Osteocyte (in vitro differentiated cells): ENCODE measurements around the gene KCNH1. TPM values are rescaled to one million over a fixed set of nuclear protein-coding genes. Genes with fewer than 3 reads are reported as not detected.
A peak's percentile ranks its signal among the peaks of the same experiment; 100 is the strongest.

Experiments used
- DNase-seq: peaks from one replicate; pipeline ENCODE4 v3.0.0; 2021; ENCODE audit warnings: mixed read lengths; ENCODE audit not compliant: unreplicated experiment; ENCODE audit errors: extremely low spot score
- H3K27ac Mint-ChIP-seq: one replicate; pipeline ENCODE4 v1.8.0; 2021; ENCODE audit warnings: mild to moderate bottlenecking, mixed read lengths; ENCODE audit not compliant: unreplicated experiment
- H3K27me3 Mint-ChIP-seq: one replicate; pipeline ENCODE4 v1.8.0; 2021; ENCODE audit warnings: mixed read lengths; ENCODE audit not compliant: unreplicated experiment
- H3K36me3 Mint-ChIP-seq: one replicate; pipeline ENCODE4 v1.8.0; 2021; ENCODE audit warnings: mixed read lengths; ENCODE audit not compliant: unreplicated experiment
- H3K4me1 Mint-ChIP-seq: one replicate; pipeline ENCODE4 v1.8.0; 2021; ENCODE audit warnings: mixed read lengths; ENCODE audit not compliant: unreplicated experiment
- H3K4me3 Mint-ChIP-seq: one replicate; pipeline ENCODE4 v1.8.0; 2021; ENCODE audit warnings: mild to moderate bottlenecking, moderate library complexity, mixed read lengths; ENCODE audit not compliant: unreplicated experiment
- H3K9me3 Mint-ChIP-seq: one replicate; pipeline ENCODE4 v1.8.0; 2021; ENCODE audit warnings: mixed read lengths; ENCODE audit not compliant: unreplicated experiment
- total RNA-seq: library from RNA; stranded (reverse); gene quantifications from 2 replicates; pipeline ENCODE4 v1.2.1, GENCODE V29; 2021
- TF ChIP-seq, protein P1 (sequence below): fragments of 200-600 bp; sonication (generic); IDR thresholded peaks from 2 replicates; pipeline ENCODE4 v1.5.0; 2021; ENCODE audit warnings: antibody characterized with exemption, mild to moderate bottlenecking, moderate library complexity

The KCNH1 gene
- total RNA-seq, 1 donor from 2014 or later: 7.3 TPM

DNA sequence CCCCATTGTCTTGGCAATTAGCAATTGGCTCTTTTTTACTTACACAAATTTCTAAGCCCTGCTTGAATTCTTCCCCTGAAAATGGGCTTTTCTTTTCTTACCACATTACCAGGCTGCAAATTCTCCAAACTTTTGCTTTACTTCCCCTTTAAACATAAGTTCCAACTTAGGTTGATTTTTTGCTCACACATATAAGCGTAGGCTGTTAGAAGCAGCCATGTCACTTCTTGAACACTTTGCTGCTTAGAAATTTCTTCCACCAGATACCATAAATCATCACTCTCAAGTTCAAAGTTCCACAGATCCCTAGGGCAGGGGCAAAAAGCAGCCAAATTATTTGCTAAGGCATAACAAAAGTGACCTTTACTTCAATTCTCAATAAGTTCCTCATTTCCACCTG, 35.4 kb upstream of the KCNH1 start:
- DNase-seq: no peak
- TF ChIP-seq, protein P1, sequence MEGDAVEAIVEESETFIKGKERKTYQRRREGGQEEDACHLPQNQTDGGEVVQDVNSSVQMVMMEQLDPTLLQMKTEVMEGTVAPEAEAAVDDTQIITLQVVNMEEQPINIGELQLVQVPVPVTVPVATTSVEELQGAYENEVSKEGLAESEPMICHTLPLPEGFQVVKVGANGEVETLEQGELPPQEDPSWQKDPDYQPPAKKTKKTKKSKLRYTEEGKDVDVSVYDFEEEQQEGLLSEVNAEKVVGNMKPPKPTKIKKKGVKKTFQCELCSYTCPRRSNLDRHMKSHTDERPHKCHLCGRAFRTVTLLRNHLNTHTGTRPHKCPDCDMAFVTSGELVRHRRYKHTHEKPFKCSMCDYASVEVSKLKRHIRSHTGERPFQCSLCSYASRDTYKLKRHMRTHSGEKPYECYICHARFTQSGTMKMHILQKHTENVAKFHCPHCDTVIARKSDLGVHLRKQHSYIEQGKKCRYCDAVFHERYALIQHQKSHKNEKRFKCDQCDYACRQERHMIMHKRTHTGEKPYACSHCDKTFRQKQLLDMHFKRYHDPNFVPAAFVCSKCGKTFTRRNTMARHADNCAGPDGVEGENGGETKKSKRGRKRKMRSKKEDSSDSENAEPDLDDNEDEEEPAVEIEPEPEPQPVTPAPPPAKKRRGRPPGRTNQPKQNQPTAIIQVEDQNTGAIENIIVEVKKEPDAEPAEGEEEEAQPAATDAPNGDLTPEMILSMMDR: no peak
- Mint-ChIP-seq H3K27me3 (peaks cover 32% of the 10 kb centered on the region), H3K27ac (no peak overlapping the region), H3K4me3 (no peak overlapping the region), H3K4me1 (no peaks in the 10 kb centered on the region), H3K36me3 (peaks cover 2% of the 10 kb centered on the region), H3K9me3 (peaks cover 33% of the 10 kb centered on the region)

GRCh38 chr1:211158866-211159265, 24.9 kb upstream of the KCNH1 start:
- H3K36me3 Mint-ChIP-seq: peaks cover 10% of the 10 kb centered on the region
- TF ChIP-seq, protein P1: no peak
- H3K9me3 Mint-ChIP-seq: peaks cover 19% of the 10 kb centered on the region
- H3K27me3 Mint-ChIP-seq: peaks cover 24% of the 10 kb centered on the region
- H3K4me1 Mint-ChIP-seq: peaks cover 18% of the 10 kb centered on the region
- no peak overlapping the region for H3K4me3 Mint-ChIP-seq
- H3K27ac Mint-ChIP-seq: no peak overlapping the region
- no peak for DNase-seq

GRCh38 chr1:211155040-211155439, 21.1 kb upstream of the KCNH1 start:
- Mint-ChIP-seq H3K9me3 (peaks cover 24% of the 10 kb centered on the region), H3K4me3 (no peak overlapping the region), H3K4me1 (peaks cover 18% of the 10 kb centered on the region), H3K27me3 (peaks cover 33% of the 10 kb centered on the region), H3K27ac (peak overlapping the region; percentile 20), H3K36me3 (peaks cover 10% of the 10 kb centered on the region)
- TF ChIP-seq, protein P1: no peak
- DNase-seq: no peak

GRCh38 chr1:211153932-211154331, 20.0 kb upstream of the KCNH1 start:
- H3K27ac Mint-ChIP-seq: no peak overlapping the region
- H3K36me3 Mint-ChIP-seq: peaks cover 10% of the 10 kb centered on the region
- H3K4me3 Mint-ChIP-seq: no peak overlapping the region
- no peak for DNase-seq
- H3K9me3 Mint-ChIP-seq: peaks cover 23% of the 10 kb centered on the region
- peaks cover 38% of the 10 kb centered on the region for H3K27me3 Mint-ChIP-seq
- H3K4me1 Mint-ChIP-seq: peaks cover 18% of the 10 kb centered on the region
- TF ChIP-seq, protein P1: no peak

- H3K9me3 Mint-ChIP-seq: peaks cover 8% of the 10 kb centered on the region
- H3K27ac Mint-ChIP-seq: no peak overlapping the region
- no peak for DNase-seq
- H3K4me3 Mint-ChIP-seq: no peak overlapping the region
- TF ChIP-seq, protein P1: no peak
- peaks cover 3% of the 10 kb centered on the region for H3K36me3 Mint-ChIP-seq
- H3K4me1 Mint-ChIP-seq: peaks cover 6% of the 10 kb centered on the region
- peaks cover 26% of the 10 kb centered on the region for H3K27me3 Mint-ChIP-seq
Observed at GRCh38 chr1:211148366-211148765, 14.4 kb upstream of the KCNH1 start.
